Measurements from ENCODE around the gene DGKB. TPM values are rescaled to one million over a fixed set of nuclear protein-coding genes. Genes with fewer than 3 reads are reported as not detected.

The DGKB gene
- total RNA-seq, 1 donor = not detected

- no peak for DNase-seq (ENCODE audit: low read depth in 2 of 3, low spot score in 2 of 3)
These were observed 211.5 kb downstream of the DGKB start for GRCh38 chr7:14691034-14691433.

- no peak for DNase-seq (ENCODE audit: low read depth in 2 of 3, low spot score in 2 of 3)
These were observed 212.1 kb downstream of the DGKB start for GRCh38 chr7:14690486-14690885.

- no peak for DNase-seq (ENCODE audit: low read depth in 2 of 3, low spot score in 2 of 3)
These were observed 212.5 kb downstream of the DGKB start for GRCh38 chr7:14690075-14690474.

- DNase-seq (ENCODE audit: low read depth in 2 of 3, low spot score in 2 of 3) = no peak
These were observed 214.3 kb downstream of the DGKB start for GRCh38 chr7:14688208-14688607.

GRCh38 chr7:14687777-14688176, 214.8 kb downstream of the DGKB start:
- no peak for DNase-seq (ENCODE audit: low read depth in 2 of 3, low spot score in 2 of 3)

GRCh38 chr7:14687241-14687640, 215.3 kb downstream of the DGKB start:
- no peak for DNase-seq (ENCODE audit: low read depth in 2 of 3, low spot score in 2 of 3)

- no peak for DNase-seq (ENCODE audit: low read depth in 2 of 3, low spot score in 2 of 3)
These were observed 217.4 kb downstream of the DGKB start for GRCh38 chr7:14685167-14685566.

- no peak for DNase-seq (ENCODE audit: low read depth in 2 of 3, low spot score in 2 of 3)
These were observed 219.6 kb downstream of the DGKB start for GRCh38 chr7:14682910-14683465.

GRCh38 chr7:14676896-14677295, 225.7 kb downstream of the DGKB start:
- no peak for DNase-seq (ENCODE audit: low read depth in 2 of 3, low spot score in 2 of 3)

- no peak for DNase-seq (ENCODE audit: low read depth in 2 of 3, low spot score in 2 of 3)
These were observed 229.3 kb downstream of the DGKB start for GRCh38 chr7:14673202-14673601.

- DNase-seq (ENCODE audit: low read depth in 2 of 3, low spot score in 2 of 3) = no peak
These were observed 235.6 kb downstream of the DGKB start for GRCh38 chr7:14666913-14667312.

- DNase-seq (ENCODE audit: low read depth in 2 of 3, low spot score in 2 of 3) = no peak
These were observed 236.2 kb downstream of the DGKB start for GRCh38 chr7:14666304-14666703.

- no peak for DNase-seq (ENCODE audit: low read depth in 2 of 3, low spot score in 2 of 3)
These were observed 262.8 kb downstream of the DGKB start for GRCh38 chr7:14639801-14640200.

GRCh38 chr7:14639329-14639728, 263.2 kb downstream of the DGKB start:
- no peak for DNase-seq (ENCODE audit: low read depth in 2 of 3, low spot score in 2 of 3)

GRCh38 chr7:14637968-14638367, 264.6 kb downstream of the DGKB start:
- DNase-seq (ENCODE audit: low read depth in 2 of 3, low spot score in 2 of 3) = no peak

GRCh38 chr7:14635955-14636354, 266.6 kb downstream of the DGKB start:
- DNase-seq (ENCODE audit: low read depth in 2 of 3, low spot score in 2 of 3) = no peak

- no peak for DNase-seq (ENCODE audit: low read depth in 2 of 3, low spot score in 2 of 3)
These were observed 272.5 kb downstream of the DGKB start for GRCh38 chr7:14630048-14630447.

- no peak for DNase-seq (ENCODE audit: low read depth in 2 of 3, low spot score in 2 of 3)
These were observed 274.0 kb downstream of the DGKB start for GRCh38 chr7:14628516-14628915.

GRCh38 chr7:14626076-14626475, 276.5 kb downstream of the DGKB start:
- DNase-seq (ENCODE audit: low read depth in 2 of 3, low spot score in 2 of 3) = no peak

- no peak for DNase-seq (ENCODE audit: low read depth in 2 of 3, low spot score in 2 of 3)
These were observed 280.0 kb downstream of the DGKB start for GRCh38 chr7:14622559-14622958.

- DNase-seq (ENCODE audit: low read depth in 2 of 3, low spot score in 2 of 3) = no peak
These were observed 296.4 kb downstream of the DGKB start for GRCh38 chr7:14606101-14606500.

- DNase-seq (ENCODE audit: low read depth in 2 of 3, low spot score in 2 of 3) = no peak
These were observed 297.9 kb downstream of the DGKB start for GRCh38 chr7:14604606-14605005.

- DNase-seq (ENCODE audit: low read depth in 2 of 3, low spot score in 2 of 3) = no peak
These were observed 299.7 kb downstream of the DGKB start for GRCh38 chr7:14602851-14603250.

Measured in hematopoietic multipotent progenitor cell (in vitro differentiated cells).